Lower leg skin (tissue), 4 donors: ENCODE results near the gene SCRN2. TPM values are rescaled to one million over a fixed set of nuclear protein-coding genes. Genes with fewer than 3 reads are reported as not detected.

ENCODE experiments used
- DNase-seq, 2 donors: peaks; one replicate each; pipeline ENCODE4 v3.0.0-alpha.2; 2019; ENCODE audit warnings: low spot score in 2 of 2
- H3K4me3 ChIP-seq: fragments of 200-600 bp; sonication (generic); 2 replicates; pipeline ENCODE4 v1.5.1; 2017; ENCODE audit warnings: mild to moderate bottlenecking, low read depth; ENCODE audit not compliant: poor library complexity, severe bottlenecking
- POLR2A ChIP-seq, 2 donors: fragments of 450-650 bp; IDR thresholded peaks; one replicate each; pipeline ENCODE4 v1.6.1; 2016 to 2017; ENCODE audit warnings: antibody characterized with exemption in 2 of 2, mild to moderate bottlenecking in 1 of 2, moderate library complexity in 1 of 2
- WGBS, 2 donors: methylation state at CpG; one replicate each; pipeline ENCODE4 v1.1.5; 2018; 5-methylcytosine and 5-hydroxymethylcytosine counted together
- intact Hi-C: fragments of 100-400 bp; cut with DNase I; formaldehyde crosslinking; loops from one replicate; pipeline ENCODE4 v1.15.0; 2023; ENCODE audit warnings: low total_unique reads
- total RNA-seq, 4 donors: library from RNA; depleted of rRNA; stranded (reverse); fragments of >200 nt; gene quantifications; one replicate each; pipeline ENCODE4 v1.1.0, GENCODE V29; 2016
- TF ChIP-seq, protein P1 (sequence below), 3 donors: fragments of 450-650 bp; IDR thresholded peaks; one replicate each; pipeline ENCODE4 v1.5.1; 2016; ENCODE audit warnings: antibody characterized with exemption in 3 of 3, mild to moderate bottlenecking in 3 of 3, moderate library complexity in 2 of 3

Gene SCRN2
- total RNA-seq, 4 donors from 2014 or later = 23.1 to 37.9 (median 28.3) TPM

DNA sequence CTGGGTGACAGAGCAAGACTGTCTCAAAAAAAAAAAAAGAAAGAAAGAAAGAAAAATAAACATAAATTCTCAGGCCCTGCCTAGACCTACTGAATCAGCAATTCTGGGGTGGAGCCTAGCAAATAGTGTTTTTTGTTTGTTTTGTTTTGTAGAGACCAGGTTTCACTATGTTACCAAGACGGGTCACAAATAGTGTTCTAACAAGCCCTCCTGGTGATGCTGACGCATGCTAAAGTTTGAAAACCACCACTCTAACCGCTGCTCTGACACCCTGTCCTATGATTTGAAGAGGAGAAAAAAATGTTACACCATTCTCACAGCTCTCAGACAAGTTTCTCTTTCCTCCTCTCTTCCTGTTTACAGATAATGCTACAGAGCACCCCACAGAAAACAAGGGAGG is 11.2 kb downstream of the SCRN2 start:
- DNase-seq = no peak
- TF ChIP-seq, protein P1, sequence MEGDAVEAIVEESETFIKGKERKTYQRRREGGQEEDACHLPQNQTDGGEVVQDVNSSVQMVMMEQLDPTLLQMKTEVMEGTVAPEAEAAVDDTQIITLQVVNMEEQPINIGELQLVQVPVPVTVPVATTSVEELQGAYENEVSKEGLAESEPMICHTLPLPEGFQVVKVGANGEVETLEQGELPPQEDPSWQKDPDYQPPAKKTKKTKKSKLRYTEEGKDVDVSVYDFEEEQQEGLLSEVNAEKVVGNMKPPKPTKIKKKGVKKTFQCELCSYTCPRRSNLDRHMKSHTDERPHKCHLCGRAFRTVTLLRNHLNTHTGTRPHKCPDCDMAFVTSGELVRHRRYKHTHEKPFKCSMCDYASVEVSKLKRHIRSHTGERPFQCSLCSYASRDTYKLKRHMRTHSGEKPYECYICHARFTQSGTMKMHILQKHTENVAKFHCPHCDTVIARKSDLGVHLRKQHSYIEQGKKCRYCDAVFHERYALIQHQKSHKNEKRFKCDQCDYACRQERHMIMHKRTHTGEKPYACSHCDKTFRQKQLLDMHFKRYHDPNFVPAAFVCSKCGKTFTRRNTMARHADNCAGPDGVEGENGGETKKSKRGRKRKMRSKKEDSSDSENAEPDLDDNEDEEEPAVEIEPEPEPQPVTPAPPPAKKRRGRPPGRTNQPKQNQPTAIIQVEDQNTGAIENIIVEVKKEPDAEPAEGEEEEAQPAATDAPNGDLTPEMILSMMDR (IDR thresholded peaks at IDR 0.05) = no peak
- no peak for TF ChIP-seq POLR2A (IDR thresholded peaks at IDR 0.05)
- intact Hi-C loops = no loop called here
- H3K4me3 ChIP-seq = no peak overlapping the region
- WGBS, 2 donors = 74 to 80% methylated on average over 3 of the region's 3 CpGs

DNA sequence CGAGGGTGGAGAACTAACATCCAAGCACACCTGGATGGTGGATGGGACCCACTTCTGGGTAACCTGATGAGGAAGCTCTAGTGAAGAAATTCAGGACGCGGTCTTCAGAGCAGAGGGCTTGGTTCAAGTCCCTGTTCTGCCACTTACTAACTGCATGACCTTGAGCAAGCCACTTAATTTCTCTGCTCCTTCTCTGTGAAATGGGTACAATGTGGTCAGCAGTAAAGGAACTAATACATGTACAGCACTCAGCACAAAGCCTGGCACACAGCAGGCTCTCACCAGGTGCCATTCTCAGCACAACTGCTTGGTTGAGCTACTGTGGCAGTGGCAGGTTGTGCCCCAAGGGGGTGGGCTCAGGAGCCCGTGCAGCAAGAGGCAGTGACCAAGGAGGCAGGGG is 17.6 kb downstream of the SCRN2 start:
- intact Hi-C loops = no loop called here
- DNase-seq = no peak
- H3K4me3 ChIP-seq = no peak overlapping the region
- 88 to 89% methylated on average over 4 of the region's 4 CpGs for WGBS, 2 donors
- TF ChIP-seq POLR2A (IDR thresholded peaks at IDR 0.05) = no peak
- TF ChIP-seq, protein P1 (IDR thresholded peaks at IDR 0.05) = no peak

DNA sequence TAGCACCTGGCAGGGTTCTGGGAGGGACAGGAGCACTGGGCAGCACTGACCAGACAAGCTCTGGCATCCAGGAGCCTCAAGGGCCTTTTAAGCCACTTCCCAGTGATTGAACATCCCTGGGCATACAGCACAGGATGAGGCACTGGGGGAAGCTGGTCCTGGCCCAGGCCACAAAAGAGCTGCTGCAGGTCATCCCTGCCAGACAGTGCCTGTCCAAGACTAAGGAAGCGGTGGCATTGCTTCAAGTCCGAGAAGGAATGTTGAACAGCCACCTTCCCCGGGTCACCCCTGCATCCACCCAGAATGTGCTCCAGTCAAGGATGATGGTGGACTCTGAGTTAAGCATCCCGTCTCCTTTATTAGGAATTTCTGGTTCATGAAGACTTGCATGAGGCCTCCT is 18.3 kb downstream of the SCRN2 start:
- intact Hi-C loops = no loop called here
- WGBS, 2 donors = 89 to 96% methylated on average over 3 to 4 of the region's 4 CpGs
- H3K4me3 ChIP-seq = no peak overlapping the region
- no peak for DNase-seq
- no peak for TF ChIP-seq POLR2A (IDR thresholded peaks at IDR 0.05)
- TF ChIP-seq, protein P1 (IDR thresholded peaks at IDR 0.05) = no peak

DNA sequence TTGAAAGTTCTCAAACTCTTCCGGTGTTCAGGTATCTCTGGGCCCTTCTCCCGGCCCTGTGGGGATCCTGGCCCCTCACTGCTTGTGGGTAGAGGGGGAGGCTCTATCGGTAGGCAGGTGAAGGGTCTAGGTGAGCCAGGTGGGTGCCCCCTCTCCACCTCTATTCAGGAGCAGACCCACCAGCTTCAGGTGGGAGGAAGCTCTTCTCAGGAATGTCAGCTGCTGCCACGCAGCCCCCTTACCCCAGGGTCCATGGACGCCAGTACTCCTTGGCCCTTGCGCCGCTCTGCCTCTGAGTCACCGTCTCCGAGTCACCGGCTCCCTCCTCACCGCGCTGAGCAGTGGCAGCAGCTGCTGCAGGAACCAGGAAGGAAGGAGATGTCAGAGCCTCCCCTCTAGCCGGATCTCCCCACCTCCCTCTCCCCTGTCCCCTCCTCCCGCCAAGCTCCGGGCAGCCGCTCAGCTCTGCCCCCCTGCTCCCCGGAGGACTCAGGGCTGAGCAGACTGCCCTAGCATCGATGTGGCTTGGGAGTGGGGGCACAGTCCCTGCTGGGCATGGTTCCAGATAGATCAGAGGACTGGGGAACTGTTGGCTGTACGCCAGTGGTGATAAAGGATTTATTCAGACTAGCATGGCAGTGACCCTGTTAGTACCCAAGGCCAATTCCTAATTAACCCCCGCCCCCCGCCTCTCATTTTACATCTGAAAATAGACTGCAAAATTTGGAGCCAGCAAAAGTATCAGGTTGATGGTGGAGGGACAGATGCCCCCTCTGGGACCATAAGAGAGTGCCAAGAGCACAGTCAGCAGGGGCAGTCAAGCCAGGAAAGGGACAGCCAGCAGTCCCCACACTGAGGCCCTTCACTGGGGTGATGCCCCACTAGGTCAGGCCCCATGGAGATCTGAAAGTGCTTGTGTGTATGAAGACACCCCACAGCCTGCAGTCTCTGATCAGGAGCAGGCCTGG is 19.4 kb downstream of the SCRN2 start, which contains the start of gene OSBPL7:
TSS of gene OSBPL7 (minus strand) at position 371 of the 968 bp plus-strand sequence. CDS start 1,516 bp downstream, outside the sequence.
- 8 to 13% methylated on average over 16 to 21 of the region's 21 CpGs for WGBS, 2 donors
- TF ChIP-seq, protein P1 (IDR thresholded peaks at IDR 0.05) = no peak
- no peak for TF ChIP-seq POLR2A (IDR thresholded peaks at IDR 0.05)
- intact Hi-C loops = no loop called here
- H3K4me3 ChIP-seq = peak within 1 kb of the TSS; percentile 45
- DNase-seq = peak; percentile 35 to 90

DNA sequence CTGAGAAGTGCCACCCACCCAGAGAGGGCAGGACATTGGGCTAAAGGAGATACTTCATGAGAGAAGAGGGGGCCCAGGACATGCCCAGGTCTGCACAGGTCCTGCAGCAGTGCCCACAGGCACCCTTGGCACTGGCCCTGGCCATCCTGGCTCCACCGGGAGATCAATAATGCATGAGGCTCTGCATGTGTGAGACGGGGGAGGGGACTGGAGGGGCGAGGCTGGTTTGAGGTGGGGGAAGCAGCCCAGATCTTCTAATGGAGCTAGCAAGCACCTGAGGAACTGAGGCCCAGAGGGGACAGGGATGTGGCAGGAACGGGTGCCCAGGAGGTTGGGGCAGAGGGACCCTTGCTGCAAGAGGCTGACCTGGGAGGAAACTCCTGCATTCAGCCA is 20.0 kb downstream of the SCRN2 start:
- peak overlapping the region; percentile 45 for H3K4me3 ChIP-seq
- no peak for TF ChIP-seq POLR2A (IDR thresholded peaks at IDR 0.05)
- TF ChIP-seq, protein P1 (IDR thresholded peaks at IDR 0.05) = no peak
- intact Hi-C loops = no loop called here
- no peak for DNase-seq
- WGBS, 2 donors = 15 to 19% methylated on average over 4 of the region's 4 CpGs
